Liver (tissue), 9 donors: ENCODE measurements around the gene RNF187. TPM values are rescaled to one million over a fixed set of nuclear protein-coding genes. Genes with fewer than 3 reads are reported as not detected.

Experiments
- DNase-seq: peaks from one replicate; pipeline ENCODE4 v3.0.0-alpha.2; 2017; ENCODE audit warnings: low spot score
- H3K27ac ChIP-seq, 2 donors: one replicate each; pipeline ENCODE4 v1.7.0; 2013; ENCODE audit warnings: inconsistent platforms in 2 of 2, low read length in 2 of 2, control low read depth in 1 of 2, low read depth in 1 of 2, mild to moderate bottlenecking in 1 of 2
- H3K27me3 ChIP-seq, 4 donors: one replicate each; pipeline versions ENCODE4 v1.6.1 to v1.7.0; 2013; ENCODE audit warnings: low read length in 3 of 4, inconsistent platforms in 1 of 4, mild to moderate bottlenecking in 1 of 4, moderate library complexity in 1 of 4; ENCODE audit not compliant: control insufficient read depth in 4 of 4, insufficient read depth in 4 of 4
- H3K36me3 ChIP-seq, 4 donors: one replicate each; pipeline versions ENCODE4 v1.6.1 to v1.7.0; 2013; ENCODE audit warnings: low read length in 3 of 4, mild to moderate bottlenecking in 3 of 4, low read depth in 1 of 4, moderate library complexity in 1 of 4; ENCODE audit not compliant: control insufficient read depth in 4 of 4, insufficient read depth in 3 of 4
- H3K4me1 ChIP-seq, 4 donors: one replicate each; pipeline versions ENCODE4 v1.6.1 to v1.7.0; 2013; ENCODE audit warnings: low read length in 3 of 4, mild to moderate bottlenecking in 3 of 4, moderate library complexity in 1 of 4; ENCODE audit not compliant: control insufficient read depth in 4 of 4, insufficient read depth in 4 of 4
- H3K4me3 ChIP-seq, 3 donors: one replicate each; pipeline versions ENCODE4 v1.6.1 to v1.7.0; 2013; ENCODE audit warnings: low read length in 3 of 3, control low read depth in 1 of 3, low read depth in 1 of 3, mild to moderate bottlenecking in 1 of 3
- H3K9ac ChIP-seq, 2 donors: one replicate each; pipeline ENCODE4 v1.7.0; 2013; ENCODE audit warnings: low read length in 2 of 2, mild to moderate bottlenecking in 2 of 2, moderate library complexity in 2 of 2, control low read depth in 1 of 2, low read depth in 1 of 2
- H3K9me3 ChIP-seq, 4 donors: one replicate each; pipeline versions ENCODE4 v1.6.1 to v1.7.0; 2013; ENCODE audit warnings: low read length in 3 of 4; ENCODE audit not compliant: control insufficient read depth in 4 of 4
- ATF3 ChIP-seq: IDR thresholded peaks from 2 replicates; pipeline ENCODE4 v1.6.1; 2016; ENCODE audit warnings: antibody characterized with exemption
- CTCF ChIP-seq: fragments of 150-350 bp; IDR thresholded peaks from 2 replicates; pipeline ENCODE4 v1.5.1; 2017; ENCODE audit warnings: improper control_type of control experiment, low read depth, low read length; ENCODE audit not compliant: missing input control
- EGR1 ChIP-seq, 2 donors: IDR thresholded peaks; 2 replicates each; pipeline ENCODE4 v1.6.1; 2016 to 2018; ENCODE audit warnings: antibody characterized with exemption in 2 of 2, low read depth in 2 of 2
- FOXA1 ChIP-seq: IDR thresholded peaks from 2 replicates; pipeline ENCODE4 v1.6.1; 2016; ENCODE audit warnings: antibody characterized with exemption
- FOXA2 ChIP-seq: IDR thresholded peaks from 2 replicates; pipeline ENCODE4 v1.6.1; 2016; ENCODE audit warnings: antibody characterized with exemption
- GABPA ChIP-seq, 2 donors: IDR thresholded peaks in 1 of 2; conservative IDR thresholded peaks in 1 of 2; 2 replicates each; pipeline ENCODE4 v1.6.1; 2016; ENCODE audit warnings: antibody characterized with exemption in 2 of 2, mild to moderate bottlenecking in 1 of 2, moderate library complexity in 1 of 2
- HNF4A ChIP-seq, 2 donors: conservative IDR thresholded peaks; 2 replicates each; pipeline ENCODE4 v1.6.1; 2016; ENCODE audit warnings: antibody characterized with exemption in 2 of 2, mild to moderate bottlenecking in 2 of 2
- NR2F2 ChIP-seq: IDR thresholded peaks from 2 replicates; pipeline ENCODE4 v1.6.1; 2016; ENCODE audit warnings: antibody characterized with exemption
- RAD21 ChIP-seq, 2 donors: IDR thresholded peaks; 2 replicates each; pipeline ENCODE4 v1.6.1; 2016; ENCODE audit warnings: antibody characterized with exemption in 2 of 2, mild to moderate bottlenecking in 2 of 2
- REST ChIP-seq: IDR thresholded peaks from 2 replicates; pipeline ENCODE4 v1.6.1; 2016; ENCODE audit warnings: antibody characterized with exemption, mild to moderate bottlenecking
- SP1 ChIP-seq: IDR thresholded peaks from 2 replicates; pipeline ENCODE4 v1.6.1; 2018; ENCODE audit warnings: antibody characterized with exemption, mild to moderate bottlenecking
- YY1 ChIP-seq: IDR thresholded peaks from 2 replicates; pipeline ENCODE4 v1.6.1; 2016; ENCODE audit warnings: antibody characterized with exemption, mild to moderate bottlenecking
- ZBTB33 ChIP-seq: IDR thresholded peaks from 2 replicates; pipeline ENCODE4 v1.6.1; 2016; ENCODE audit warnings: antibody characterized with exemption
- WGBS: extraction: QIAGEN DNeasy Blood & Tissue Kit; methylation state at CpG from one replicate; pipeline ENCODE4 v1.1.7; 2013; 5-methylcytosine and 5-hydroxymethylcytosine counted together
- polyA plus RNA-seq, 2 donors: library from polyadenylated mRNA; stranded (reverse) in 1 of 2; unstranded in 1 of 2; fragments of 200-250 nt in 1 of 2; fragments of >200 nt in 1 of 2; fragmentation: Nextera tagmentation in 1 of 2; extraction: Ambion mirVana in 1 of 2; gene quantifications; one replicate each; pipeline versions ENCODE4 v1.2.1 to v1.2.3, GENCODE V29; 2013 to 2015
- total RNA-seq, 2 donors: library from RNA; depleted of rRNA; stranded (reverse); fragments of >200 nt; gene quantifications; one replicate each; pipeline ENCODE4 v1.2.3, GENCODE V29; 2014
- donor health status: healthy.
- donor health status: healthy.
- donor health status: healthy.
- donor health status: healthy.
- donor health status: healthy.

The RNF187 gene
- total and polyA plus RNA-seq, 4 donors = 18.7 to 32.0 (median 23.5) TPM

GRCh38 chr1:228496084-228496483, 8.9 kb downstream of the RNF187 start:
- no peak overlapping the region for H3K27ac ChIP-seq
- TF ChIP-seq EGR1 (IDR thresholded peaks at IDR 0.05; ENCODE audit: low read depth in 2 of 2) (no peak), NR2F2 (no peak), RAD21 (IDR thresholded peaks at IDR 0.05) (no peak), YY1 (no peak), GABPA (IDR thresholded peaks at IDR 0.05 in 1 of 2, conservative IDR thresholded peaks at IDR 0.05 in 1 of 2) (no peak), SP1 (no peak), HNF4A (conservative IDR thresholded peaks at IDR 0.05) (no peak), FOXA1 (no peak), REST (no peak), FOXA2 (no peak), ZBTB33 (no peak), CTCF (no peak)
- DNase-seq = no peak
- H3K9ac ChIP-seq = no peak overlapping the region
- no peaks in the 10 kb centered on the region for H3K9me3 ChIP-seq
- H3K4me3 ChIP-seq = no peak overlapping the region
- peaks cover 10 to 28% (median 10%) of the 10 kb centered on the region in 4 donors for H3K36me3 ChIP-seq
- no peaks in the 10 kb centered on the region for H3K27me3 ChIP-seq
- 98% methylated on average over 4 of the region's 4 CpGs for WGBS
- H3K4me1 ChIP-seq = peaks cover 0 to 5% (median under 1%) of the 10 kb centered on the region in 4 donors

DNA sequence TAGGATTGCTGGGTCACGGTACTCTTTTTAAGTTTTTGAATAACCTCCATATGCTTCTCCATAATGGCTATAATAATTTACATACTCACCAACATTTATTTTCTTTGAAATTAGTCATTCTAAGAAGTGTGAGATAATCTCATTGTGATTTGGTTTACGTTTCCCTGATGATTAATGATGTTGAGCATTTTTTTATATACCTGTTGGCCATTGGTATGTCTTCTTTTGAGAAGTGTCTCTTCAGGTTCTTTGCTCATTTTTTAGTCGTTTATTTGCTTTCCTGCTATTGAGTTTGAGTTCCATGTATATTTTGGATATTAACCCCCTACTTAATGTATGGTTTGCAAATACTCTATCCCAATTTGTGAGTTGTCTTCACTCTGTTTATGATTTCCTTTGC, 9.3 kb downstream of the RNF187 start:
- no peak overlapping the region for H3K9ac ChIP-seq
- no peak for DNase-seq
- no peak overlapping the region for H3K27ac ChIP-seq
- no peak overlapping the region for H3K4me3 ChIP-seq
- 88% methylated on average over 3 of the region's 3 CpGs for WGBS
- H3K4me1 ChIP-seq = peaks cover 0 to 9% (median 2%) of the 10 kb centered on the region in 4 donors
- no peaks in the 10 kb centered on the region for H3K9me3 ChIP-seq
- TF ChIP-seq SP1 (no peak), REST (no peak), EGR1 (IDR thresholded peaks at IDR 0.05; ENCODE audit: low read depth in 2 of 2) (no peak), ATF3 (no peak), YY1 (no peak), RAD21 (IDR thresholded peaks at IDR 0.05) (no peak), HNF4A (conservative IDR thresholded peaks at IDR 0.05) (no peak), FOXA1 (no peak), NR2F2 (no peak)
- peaks cover 10 to 28% (median 10%) of the 10 kb centered on the region in 4 donors for H3K36me3 ChIP-seq
- no peaks in the 10 kb centered on the region for H3K27me3 ChIP-seq
